ENCODE results near the gene TMEM204.

Gene TMEM204

DNA sequence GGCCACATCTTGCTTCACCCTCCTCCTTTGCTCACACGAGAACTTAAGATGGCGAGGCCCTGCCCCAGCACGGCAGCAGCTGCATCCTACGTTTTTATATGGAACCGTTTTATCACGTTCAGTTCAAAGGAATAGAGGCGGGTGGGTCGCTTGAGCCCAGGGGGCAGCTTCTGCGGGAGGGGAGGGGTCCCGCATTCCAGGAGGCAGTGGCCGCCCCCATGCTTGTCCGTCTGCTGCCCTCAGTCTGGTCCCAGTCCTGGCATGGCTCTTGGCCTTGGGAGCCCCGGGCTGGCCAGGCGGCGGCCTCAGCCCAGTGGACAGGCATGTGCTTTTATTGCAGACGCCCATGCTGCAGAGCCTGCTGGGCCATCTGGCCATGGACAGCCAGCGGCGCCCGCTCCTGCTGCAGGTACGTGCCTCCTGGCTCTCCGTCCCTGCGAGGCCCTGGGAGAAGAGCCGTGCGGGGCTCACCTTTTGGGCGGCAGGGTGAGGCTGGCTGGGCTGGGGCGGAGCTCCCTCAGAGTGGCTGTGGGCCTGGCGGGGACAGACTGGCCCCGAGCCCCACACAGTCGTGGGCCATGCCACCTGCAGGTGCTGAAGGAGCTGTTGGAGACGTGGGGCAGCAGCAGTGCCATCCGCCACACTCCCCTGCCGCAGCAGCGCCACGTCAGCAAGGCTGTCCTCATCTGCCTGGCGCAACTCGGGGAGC, 33.6 kb upstream of the TMEM204 start:
- DNase-seq, result no peak

DNA sequence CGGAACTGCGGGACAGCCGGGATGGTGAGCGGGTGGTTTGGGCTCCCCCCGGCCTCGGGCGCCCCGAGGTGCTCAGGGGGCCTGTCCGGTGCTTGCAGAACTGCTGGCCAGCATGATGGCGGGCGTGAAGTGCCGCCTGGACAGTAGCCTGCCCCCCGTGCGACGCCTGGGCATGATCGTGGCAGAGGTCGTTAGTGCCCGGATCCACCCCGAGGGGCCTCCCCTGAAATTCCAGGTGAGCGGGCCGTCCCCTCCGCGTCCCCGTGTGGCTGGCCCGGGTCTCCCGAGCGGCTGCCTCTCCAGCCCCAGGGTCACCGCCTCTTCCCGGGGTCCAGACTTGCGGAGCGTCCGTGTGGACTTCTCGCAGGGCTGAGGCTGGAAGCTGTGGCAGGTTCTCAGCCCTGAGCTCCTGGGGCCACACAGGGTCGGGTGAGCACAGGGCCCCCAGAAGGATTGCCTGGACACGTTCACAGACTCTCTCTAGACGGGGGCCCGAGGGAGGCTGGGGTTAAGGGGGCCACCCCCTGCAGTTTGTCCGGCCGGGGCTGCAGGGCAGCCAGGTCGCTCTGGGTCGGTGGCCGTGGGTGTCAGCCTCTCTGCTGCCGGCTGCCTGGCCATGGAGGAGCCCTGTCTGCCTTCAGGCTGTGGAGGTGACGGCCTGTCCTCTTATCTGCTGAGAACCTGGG, 32.9 kb upstream of the TMEM204 start:
- no peak for DNase-seq

DNA sequence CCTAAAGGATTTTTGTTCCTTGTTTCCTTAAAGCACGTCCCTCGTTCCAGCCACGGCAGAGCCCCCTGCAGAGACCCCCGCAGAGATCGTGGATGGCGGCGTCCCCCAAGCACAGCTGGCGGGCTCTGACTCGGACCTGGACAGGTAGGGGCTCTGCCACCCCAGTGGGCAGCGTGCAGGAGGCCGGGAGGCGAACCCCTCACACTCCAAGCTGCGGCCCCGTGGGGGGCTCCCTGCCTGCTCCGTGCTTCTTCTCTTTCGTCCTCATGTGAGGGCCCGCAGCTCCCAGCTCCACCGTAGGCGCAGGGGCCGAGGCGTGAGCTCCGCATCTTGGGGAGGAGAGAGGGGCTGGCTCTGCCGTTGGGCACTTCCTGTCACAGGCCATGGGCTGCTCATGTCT, 31.8 kb upstream of the TMEM204 start:
- DNase-seq, result no peak

DNA sequence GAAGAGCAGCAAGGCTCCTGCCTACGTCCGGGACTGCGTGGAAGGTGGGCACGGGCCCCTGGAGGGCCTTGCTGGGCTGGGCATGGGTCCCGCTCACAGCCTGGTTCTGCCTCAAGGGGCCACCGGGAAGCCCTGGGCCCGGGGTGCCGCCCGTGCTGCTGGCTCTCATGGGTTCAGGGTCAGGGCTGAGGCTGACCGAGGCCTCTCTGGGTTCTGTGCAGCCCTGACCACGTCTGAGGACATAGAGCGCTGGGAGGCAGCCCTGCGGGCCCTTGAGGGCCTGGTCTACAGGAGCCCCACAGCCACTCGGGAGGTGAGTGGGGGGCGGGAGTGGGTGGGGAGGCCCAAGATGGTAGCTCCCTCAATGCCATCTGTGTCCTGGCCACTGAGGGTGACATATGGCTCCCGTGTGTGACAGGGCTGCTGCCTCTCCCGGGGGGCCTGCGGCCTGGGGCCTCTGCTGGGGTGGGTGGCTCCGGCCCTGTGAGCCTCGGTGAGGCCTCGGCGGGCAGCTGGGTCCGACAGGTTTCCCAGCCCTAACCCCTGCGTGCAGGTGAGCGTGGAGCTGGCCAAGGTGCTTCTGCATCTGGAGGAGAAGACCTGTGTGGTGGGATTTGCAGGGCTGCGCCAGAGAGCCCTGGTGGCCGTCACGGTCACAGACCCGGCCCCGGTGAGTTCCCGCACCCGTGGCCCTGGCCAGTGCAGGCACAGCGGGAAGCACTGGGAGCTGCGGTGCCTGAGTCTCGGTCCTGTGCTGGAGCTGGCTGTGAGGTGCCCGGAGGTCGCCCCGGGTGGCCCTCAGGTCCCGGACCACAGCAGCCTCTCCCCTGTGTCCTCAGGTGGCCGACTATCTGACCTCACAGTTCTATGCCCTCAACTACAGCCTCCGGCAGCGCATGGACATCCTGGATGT, 31.1 kb upstream of the TMEM204 start:
- DNase-seq, result no peak

DNA sequence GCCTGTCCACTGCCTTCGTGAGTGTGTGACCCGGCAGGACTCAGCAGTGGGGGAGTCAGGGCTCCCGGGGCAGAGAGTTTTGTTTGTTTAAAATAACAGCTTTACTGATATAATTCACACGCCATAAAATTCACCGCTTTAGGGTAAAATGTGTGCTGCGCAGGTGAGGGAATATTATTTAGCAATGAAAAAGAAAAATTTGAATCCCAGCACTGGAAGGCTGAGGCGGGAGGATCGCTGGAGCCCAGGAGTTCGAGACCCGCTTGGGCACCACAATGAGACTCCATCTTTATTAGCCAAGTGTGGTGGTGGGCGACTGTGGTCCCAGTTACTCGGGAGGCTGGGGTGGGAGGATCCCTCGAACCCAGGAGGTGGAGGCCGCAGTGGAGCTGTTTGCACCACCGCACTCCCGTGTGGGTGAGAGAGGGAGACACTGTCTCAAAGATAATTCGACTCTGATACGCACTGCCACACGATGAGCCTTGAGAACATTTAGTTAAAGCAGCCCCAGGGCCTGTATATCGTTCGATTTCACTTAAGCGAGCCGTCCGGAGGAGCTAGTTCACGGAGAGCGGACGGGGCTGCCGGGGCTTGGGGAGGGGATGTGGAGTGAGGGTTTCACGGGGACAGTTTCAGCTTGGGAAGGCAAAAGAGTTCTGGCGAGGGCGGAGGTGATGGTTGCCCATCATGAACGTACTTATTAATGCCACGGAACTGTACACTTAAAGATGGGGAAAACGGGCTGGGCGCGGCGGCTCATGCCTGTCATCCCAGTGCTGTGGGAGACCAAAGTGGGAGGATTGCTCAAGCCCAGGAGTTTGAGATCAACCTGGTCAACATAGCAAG, 30.1 kb upstream of the TMEM204 start:
- DNase-seq, result no peak

DNA sequence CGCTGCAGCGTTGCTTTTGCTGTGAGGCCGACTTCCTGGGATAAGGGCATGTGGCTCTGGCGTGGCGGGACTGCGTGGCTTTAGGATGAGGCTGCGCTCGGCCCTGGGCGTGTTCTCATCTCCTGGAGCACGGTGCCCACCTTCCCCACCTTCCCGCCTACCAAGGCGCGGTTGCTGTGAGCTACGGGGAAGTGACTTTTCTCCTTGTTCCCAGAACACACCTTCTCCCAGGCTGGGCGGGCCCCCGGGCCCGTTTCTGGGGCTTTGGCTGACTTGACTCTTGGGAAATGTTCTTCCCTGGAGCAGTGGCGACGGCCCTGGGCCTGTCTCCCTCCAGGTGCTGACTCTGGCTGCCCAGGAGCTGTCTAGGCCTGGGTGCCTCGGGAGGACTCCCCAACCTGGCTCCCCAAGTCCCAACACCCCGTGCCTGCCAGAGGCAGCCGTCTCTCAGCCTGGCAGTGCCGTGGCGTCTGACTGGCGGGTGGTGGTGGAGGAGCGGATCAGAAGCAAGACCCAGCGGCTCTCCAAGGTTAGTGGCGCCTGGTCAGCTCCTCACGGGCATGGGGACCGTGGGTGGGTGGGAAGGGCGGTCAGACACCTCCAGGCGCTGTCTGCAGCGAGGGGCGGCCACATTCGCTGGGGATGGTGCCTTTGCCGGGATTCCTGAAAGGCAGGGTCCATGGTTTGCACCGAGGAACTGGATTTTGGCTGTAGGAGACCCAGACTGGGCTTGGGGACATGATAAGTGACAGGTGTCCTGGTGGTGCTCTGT, 28.2 kb upstream of the TMEM204 start:
- no peak for DNase-seq

DNA sequence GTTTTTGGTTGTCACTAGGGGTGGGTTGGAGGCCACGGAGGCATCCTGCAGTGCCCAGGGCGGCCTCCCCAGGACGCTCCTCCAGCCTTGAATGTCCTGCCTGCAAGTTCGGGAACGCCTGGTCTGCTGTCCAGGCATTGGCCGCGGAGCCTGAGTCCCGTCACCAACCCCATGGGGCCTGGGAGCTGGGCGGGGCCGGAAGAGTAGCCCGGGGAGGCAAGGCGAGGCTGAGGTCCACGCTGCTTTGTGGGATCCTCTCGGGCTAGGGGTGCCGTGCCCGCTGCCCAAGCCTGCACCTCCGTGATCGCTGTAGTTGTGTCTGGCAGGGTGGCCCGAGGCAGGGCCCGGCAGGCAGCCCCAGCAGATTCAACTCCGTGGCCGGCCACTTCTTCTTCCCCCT, 27.6 kb upstream of the TMEM204 start:
- DNase-seq, result no peak

DNA sequence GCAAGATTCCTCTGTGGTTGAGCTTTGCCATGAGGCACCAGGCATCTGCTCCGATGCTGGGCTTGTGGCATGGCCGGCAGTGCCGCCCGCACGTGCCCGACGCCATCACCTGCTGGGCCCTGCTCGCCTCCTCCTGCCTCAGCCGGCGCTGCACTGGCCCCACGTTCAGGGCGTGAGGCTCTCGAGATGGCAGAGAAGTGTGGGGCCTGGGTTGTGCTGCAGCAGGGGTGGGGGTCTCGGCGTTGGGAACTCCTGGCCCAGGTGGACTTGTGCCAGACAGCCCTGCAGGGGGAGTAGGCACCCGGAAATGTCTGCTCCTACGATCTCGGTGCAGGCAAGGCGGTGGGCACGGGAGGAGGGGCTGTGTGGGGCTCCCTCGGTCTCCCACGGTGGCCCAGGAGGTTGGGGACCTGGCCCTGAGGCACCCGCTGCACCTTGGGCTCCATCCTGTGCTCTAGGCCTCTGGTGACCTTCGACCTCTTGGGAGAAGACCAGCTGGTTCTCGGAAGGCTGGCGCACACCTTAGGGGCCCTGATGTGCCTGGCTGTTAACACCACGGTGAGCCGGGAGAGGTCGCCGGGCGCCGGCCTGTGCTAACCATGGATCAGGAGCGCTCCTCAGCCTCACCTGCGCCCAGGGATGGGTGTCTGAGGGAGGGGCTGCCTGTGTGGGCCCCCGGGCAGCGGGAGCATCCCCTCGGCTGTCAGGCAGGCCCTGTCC, 26.8 kb upstream of the TMEM204 start:
- no peak for DNase-seq

DNA sequence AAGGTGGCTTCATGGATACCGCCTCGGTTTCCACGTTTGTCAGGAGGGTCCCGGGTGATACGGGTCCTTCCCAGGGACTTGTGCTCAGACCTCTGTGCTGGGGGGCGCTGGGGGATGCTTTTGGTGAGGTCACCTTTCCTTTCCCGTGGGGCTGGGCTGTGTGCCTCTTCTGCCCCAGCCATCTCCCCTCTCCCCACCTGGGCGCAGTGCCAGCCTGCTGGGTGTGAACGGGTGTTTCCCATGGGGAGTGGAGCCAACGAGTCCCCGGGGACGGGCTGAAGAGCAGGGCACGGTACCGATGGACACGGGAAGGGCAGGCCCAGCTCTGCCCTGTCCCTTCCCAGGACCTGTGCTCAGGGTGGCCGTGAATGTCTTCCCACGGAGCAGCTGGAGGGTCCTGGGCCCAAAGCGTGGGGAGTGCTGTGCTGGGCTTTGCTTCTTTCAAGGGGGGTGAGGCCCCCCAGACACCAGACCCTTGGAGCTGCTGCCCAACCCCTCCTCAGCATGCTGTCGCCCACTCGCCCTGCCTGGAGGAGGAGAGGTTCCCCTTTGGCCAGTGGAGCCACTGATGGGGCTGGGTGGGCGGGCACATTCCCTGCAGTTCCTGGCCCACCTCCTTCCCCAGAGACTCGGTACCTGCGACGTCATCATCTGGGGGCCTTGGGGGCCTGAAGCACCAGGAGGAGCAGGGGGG, 24.8 kb upstream of the TMEM204 start:
- DNase-seq, result no peak

DNA sequence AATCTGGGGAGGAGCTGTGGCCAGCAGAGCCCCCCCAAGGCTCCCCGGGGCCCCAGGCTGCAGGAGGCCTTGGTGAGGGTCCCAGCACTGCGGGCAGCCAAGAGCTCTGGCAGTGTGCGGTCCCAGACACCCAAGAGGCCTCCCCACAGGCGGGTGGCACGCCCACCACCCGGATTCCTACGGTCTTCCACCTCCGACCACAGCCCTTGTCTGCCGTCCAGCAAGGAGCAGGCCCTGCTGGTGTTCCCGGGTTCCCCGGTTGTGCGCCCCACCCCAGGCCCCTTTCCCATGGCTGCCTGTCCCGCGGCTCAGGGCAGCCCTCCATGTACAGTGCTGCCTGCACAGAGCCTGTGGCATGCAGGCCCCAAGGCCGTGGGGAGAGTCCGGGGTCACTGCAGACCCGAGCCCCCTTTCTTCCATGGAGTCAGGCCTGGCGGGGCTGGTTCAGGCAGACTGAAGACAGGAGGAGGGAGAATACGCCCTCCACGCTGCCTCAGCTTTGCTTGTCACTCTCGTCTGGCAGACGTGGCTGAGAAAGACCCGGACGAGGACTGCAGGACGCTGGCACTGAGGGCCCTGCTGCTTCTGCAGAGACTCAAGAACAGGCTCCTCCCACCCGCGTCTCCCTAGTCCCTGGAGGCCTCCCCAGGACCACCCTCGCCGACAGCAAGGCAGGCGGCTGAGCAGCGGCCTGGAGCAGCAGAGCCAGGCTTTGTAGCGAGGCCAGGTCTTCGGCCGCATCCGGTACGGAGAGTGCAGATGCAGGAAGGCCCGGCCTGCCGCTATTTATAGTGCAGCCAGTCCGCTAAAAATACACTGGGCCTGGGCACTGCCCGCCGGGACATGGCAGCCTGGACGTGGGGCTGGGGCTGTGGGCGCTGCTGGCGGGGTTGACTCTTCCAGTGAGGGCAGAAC, 23.9 kb upstream of the TMEM204 start:
- DNase-seq, result no peak

DNA sequence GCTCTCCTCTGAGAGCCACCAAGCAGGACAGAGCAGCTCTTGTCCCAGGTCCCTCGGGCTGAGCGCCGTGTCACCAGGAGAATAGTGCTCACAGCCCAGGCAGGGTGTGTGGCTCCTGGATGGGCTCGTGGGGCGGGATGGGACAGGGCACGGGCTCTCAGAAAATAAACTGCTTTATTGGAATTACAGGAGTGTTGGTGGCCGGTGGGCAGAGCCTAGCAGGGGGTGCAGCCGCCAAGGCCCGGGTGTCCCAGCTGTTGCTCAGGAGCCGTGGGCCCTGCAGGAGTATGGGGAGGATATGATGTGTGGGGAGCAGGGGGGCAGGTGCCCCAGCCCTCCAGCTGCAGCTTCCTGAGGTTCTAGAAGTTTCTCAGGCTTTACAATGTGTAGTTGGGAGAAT, 23.2 kb upstream of the TMEM204 start:
- DNase-seq, result no peak

DNA sequence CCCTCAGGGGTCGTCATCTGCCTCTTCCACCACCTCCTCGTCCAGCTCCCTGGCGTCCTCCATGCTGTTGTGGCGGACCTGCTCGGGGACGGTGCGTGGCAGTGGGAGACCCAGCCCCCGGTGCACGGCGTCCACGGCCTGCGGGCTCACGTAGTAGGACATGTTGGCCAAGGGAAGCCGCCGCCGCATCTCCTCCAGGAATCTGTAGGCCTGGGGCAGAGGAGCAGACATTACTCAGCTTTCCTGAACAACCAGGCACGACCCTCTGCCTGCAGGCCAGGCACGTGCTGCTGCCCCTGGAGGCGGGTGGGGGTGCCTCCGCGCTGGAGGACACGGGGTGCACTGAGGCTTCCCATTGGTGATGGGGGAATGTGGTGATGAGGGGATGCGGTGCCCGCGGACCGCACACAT, 22.5 kb upstream of the TMEM204 start:
- DNase-seq, result no peak

DNA sequence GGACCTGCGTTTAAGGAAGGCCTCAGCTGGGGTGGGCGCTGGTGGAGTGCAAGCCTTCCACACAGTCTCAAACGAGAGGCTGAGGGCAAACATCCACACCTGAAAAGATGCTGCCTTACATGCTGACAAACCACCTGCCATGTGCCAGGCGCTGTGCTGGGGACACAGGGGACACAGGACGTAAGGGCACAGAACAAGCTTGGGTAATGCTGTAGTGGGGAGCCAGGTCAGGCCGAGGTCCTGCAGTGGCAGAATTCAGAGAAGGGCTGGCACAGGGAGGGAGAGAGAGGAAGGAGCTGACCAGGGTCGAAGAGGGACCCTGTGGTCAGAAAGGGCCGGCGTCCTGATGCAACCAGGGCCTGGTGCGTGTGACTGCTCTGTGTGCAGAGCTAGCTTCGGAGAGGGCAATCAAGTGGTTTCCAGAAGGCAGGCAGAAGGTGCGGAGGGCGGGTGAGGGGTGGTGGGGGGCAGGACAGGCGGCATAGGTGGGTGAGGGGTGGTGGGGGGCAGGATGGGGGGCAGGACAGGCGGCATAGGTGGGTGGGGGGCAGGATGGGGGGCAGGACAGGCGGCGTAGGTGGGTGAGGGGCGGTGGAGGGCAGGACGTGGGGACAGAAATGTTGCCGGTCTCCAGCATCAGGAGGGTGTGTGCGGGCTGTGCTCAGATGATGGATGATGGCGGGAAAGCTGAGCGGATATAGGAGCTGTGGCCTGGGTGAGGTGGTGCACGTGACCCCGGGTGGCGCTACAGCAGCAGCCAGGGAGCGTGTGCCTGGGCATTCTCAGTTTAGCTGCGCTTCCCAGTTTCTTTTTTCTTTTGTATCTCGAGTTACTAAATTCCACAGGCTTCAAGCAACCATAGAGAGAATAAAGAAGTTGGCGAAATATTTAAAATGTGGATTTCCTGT, 21.6 kb upstream of the TMEM204 start:
- no peak for DNase-seq

DNA sequence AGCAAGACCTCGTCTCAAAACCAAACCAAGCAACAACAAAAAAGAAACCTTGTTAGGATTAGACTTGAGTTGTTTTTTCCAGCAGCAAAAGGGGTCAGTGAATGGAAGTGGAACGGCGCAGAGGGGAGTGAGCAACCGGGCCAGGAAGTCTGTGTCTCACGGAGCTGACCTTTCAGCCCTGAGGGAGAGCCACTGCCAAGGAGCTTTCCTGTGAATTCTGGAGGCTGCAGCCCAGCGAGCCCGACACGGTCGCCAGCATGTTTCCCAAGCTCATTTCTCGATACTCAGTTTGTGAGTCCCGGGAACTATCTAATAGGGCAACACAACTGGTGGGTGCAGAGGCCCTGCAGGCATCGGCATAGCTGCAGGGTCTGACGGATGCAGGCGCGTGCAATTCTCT, 20.7 kb upstream of the TMEM204 start:
- DNase-seq, result no peak

DNA sequence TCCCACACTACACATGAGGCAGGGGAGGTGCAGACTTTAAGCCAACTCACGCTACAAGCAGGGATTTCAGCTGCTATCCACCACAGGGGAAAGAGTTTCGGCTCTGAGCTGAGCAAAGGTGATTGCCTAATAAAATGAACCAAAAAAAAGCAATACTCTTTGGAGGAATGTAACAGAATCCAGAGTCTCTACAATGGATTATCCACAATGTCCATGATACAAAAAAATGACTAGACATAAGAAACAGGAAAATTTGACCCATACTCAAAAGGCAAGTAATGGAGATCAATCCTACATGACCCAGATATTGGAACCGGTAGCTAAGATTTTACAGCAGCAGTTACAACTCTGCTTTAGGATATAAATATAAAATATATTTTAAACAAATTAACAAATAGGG, 19.0 kb upstream of the TMEM204 start:
- DNase-seq, result no peak

DNA sequence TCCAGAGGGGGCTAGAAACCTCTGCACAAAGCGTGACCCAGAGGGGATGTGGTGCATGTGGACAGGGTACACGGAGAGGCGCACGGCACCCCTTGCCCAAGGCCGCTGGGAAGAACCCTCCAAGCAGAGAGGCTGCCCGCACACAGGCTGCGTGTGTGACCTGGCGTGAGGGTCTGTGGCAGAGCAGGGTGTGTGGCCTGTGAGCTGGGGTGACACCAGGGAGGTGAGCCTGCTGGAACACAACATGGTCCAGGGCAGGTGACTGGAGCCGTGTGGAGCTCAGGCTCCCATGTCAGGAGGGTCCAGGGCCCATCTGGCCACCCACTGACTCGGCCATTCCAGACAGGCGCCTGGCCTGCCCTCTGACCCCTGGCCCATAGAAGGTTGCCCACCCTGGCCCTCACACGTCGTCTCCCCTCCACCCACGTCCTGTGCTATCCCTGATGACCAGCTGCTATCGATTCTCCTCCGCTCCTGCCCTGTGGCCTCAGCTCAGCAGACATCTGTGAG, 14.8 kb upstream of the TMEM204 start:
- no peak for DNase-seq

DNA sequence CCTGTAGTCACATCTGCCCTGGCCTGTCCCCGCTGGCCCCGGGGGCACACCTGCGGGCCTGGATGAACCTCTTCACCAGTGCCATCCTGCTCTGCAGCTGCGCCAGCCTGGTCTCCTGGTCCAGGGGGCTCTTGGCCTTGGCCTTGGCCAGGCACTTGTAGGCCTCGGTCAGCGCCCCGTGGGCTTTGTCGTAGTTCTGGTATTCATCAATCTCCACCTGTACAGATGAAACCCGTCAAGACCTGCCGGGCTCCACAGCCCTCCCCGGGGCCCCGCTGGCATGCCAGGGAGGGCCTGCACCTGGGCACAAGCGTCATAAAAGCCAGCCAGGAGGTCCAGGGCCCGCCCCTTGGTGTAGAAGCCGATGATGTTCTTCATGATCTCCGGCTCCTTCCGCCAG, 13.6 kb upstream of the TMEM204 start:
- no peak for DNase-seq

DNA sequence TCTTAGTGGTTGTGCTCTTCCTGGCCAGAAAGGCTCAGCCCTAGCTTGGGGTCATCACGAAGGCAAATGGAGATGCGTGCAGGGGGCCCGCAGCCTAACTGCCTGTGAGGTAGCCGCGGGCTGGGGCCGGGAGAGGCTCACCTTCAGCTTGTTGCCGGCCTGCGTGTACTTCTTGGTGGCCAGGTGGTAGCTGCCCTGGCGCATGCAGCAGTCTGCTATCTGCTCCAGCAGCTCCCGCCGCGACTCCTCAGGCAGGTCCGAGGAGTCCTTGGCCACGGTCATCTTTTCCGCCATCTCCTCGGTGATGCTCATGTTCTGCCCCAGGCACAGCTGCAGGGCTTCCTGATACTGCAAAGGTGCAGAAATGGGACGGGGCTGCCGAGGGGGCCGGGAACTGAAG, 13.0 kb upstream of the TMEM204 start:
- no peak for DNase-seq
